OCI-LY1 (cell line): ENCODE data around the gene NATD1.

ENCODE experiments used
- H2AFZ ChIP-seq: fragments of 200-600 bp; sonication (generic), shearing (Covaris generic); 2 replicates; pipeline ENCODE4 v1.6.0; 2014; ENCODE audit warnings: antibody characterized with exemption, mild to moderate bottlenecking, low read length
- H3F3A ChIP-seq: fragments of 200-600 bp; sonication (generic), shearing (Covaris generic); 2 replicates; pipeline ENCODE4 v1.6.0; 2014; ENCODE audit warnings: mild to moderate bottlenecking, antibody characterized with exemption, low read length, moderate library complexity; ENCODE audit not compliant: insufficient read depth
- H3K27ac ChIP-seq: fragments of 200-600 bp; sonication (generic); 2 replicates; pipeline ENCODE4 v1.5.1; 2014; ENCODE audit warnings: low read length, mixed run types, mild to moderate bottlenecking, low read depth; ENCODE audit not compliant: poor library complexity, severe bottlenecking
- H3K27me3 ChIP-seq: fragments of 200-600 bp; sonication (generic); 2 replicates; pipeline ENCODE4 v1.6.0; 2014; ENCODE audit warnings: antibody characterized with exemption, mild to moderate bottlenecking, low read length, moderate library complexity; ENCODE audit not compliant: insufficient read depth
- H3K36me3 ChIP-seq: fragments of 200-600 bp; sonication (generic); 2 replicates; pipeline ENCODE4 v1.6.1; 2014; ENCODE audit warnings: mild to moderate bottlenecking, antibody characterized with exemption, low read length, moderate library complexity, mixed read lengths; ENCODE audit not compliant: insufficient read depth
- H3K4me1 ChIP-seq: fragments of 200-600 bp; sonication (generic); 2 replicates; pipeline ENCODE4 v1.5.1; 2014; ENCODE audit warnings: mild to moderate bottlenecking, low read length, moderate library complexity; ENCODE audit not compliant: insufficient read depth, severe bottlenecking
- H3K4me2 ChIP-seq: fragments of 200-600 bp; sonication (generic), shearing (Covaris generic); 2 replicates; pipeline ENCODE4 v1.6.1; 2014; ENCODE audit warnings: low read length
- H3K4me3 ChIP-seq: fragments of 200-600 bp; sonication (generic); 2 replicates; pipeline ENCODE4 v1.5.1; 2014; ENCODE audit warnings: low read length, low read depth, mild to moderate bottlenecking, mixed read lengths; ENCODE audit not compliant: poor library complexity, severe bottlenecking
- H3K79me2 ChIP-seq: fragments of 200-600 bp; shearing (Covaris generic); 2 replicates; pipeline ENCODE4 v1.6.1; 2016; ENCODE audit warnings: mixed run types, low read length, mixed read lengths; ENCODE audit not compliant: insufficient read depth
- H3K9ac ChIP-seq: fragments of 200-600 bp; sonication (generic), shearing (Covaris generic); 2 replicates; pipeline ENCODE4 v1.6.1; 2014; ENCODE audit warnings: mild to moderate bottlenecking, low read length, mixed read lengths
- H3K9me2 ChIP-seq: fragments of 200-600 bp; sonication (generic), shearing (Covaris generic); 2 replicates; pipeline ENCODE4 v1.6.1; 2014; ENCODE audit warnings: low read depth, mild to moderate bottlenecking, low read length, mixed read lengths
- H3K9me3 ChIP-seq: fragments of 200-600 bp; shearing (Covaris generic); 2 replicates; pipeline ENCODE4 v1.6.1; 2014; ENCODE audit warnings: low read length, mixed read lengths
- H4K20me1 ChIP-seq: fragments of 200-600 bp; sonication (generic), shearing (Covaris generic); 2 replicates; pipeline ENCODE4 v1.6.0; 2016; ENCODE audit warnings: mild to moderate bottlenecking, low read length; ENCODE audit not compliant: insufficient read depth
- CTCF ChIP-seq: fragments of 200-600 bp; sonication (generic), shearing (Covaris generic); IDR thresholded peaks from 2 replicates; pipeline ENCODE4 v1.5.1; 2017; ENCODE audit warnings: mild to moderate bottlenecking, antibody characterized with exemption, low read length, moderate library complexity, mixed read lengths
- EZH2 ChIP-seq: fragments of 200-600 bp; sonication (generic), shearing (Covaris generic); IDR thresholded peaks from 2 replicates; pipeline ENCODE4 v1.8.0; 2017; ENCODE audit warnings: borderline replicate concordance, mixed run types, mild to moderate bottlenecking, antibody characterized with exemption, low read length, moderate library complexity, mixed read lengths

Gene NATD1

GRCh38 chr17:21258593-21258992 is 5.4 kb upstream of the NATD1 start:
- Histone ChIP-seq H3K4me3 (no peak overlapping the region), H3K4me1 (peaks cover 7% of the 10 kb centered on the region), H3K79me2 (no peaks in the 10 kb centered on the region), H3K27ac (no peak overlapping the region), H3K4me2 (no peak overlapping the region), H3K9me2 (no peaks in the 10 kb centered on the region), H3K36me3 (no peaks in the 10 kb centered on the region), H3K9ac (no peak overlapping the region), H3K9me3 (no peaks in the 10 kb centered on the region), H4K20me1 (no peaks in the 10 kb centered on the region), H3F3A (no peaks in the 10 kb centered on the region), H2AFZ (no peak overlapping the region), H3K27me3 (no peaks in the 10 kb centered on the region)
- TF ChIP-seq EZH2: no peak
- TF ChIP-seq CTCF: no peak

- no peaks in the 10 kb centered on the region for H3K9me3 ChIP-seq
- peak overlapping the region; percentile 64 for H3K4me3 ChIP-seq
- H3K9ac ChIP-seq: peak overlapping the region; percentile 57; the same call in 1 of the 2 replicates
- peak overlapping the region; percentile 85 for H3K4me2 ChIP-seq
- H3K27me3 ChIP-seq: peaks cover 4% of the 10 kb centered on the region; the same call in 1 of the 2 replicates
- H3K27ac ChIP-seq: no peak overlapping the region
- H3K36me3 ChIP-seq: no peaks in the 10 kb centered on the region
- peaks cover 15% of the 10 kb centered on the region for H3K4me1 ChIP-seq
- peak overlapping the region; percentile 90; the same call in 1 of the 2 replicates for H2AFZ ChIP-seq
- H4K20me1 ChIP-seq: no peaks in the 10 kb centered on the region
- no peaks in the 10 kb centered on the region for H3F3A ChIP-seq
- no peaks in the 10 kb centered on the region for H3K79me2 ChIP-seq
- no peak for TF ChIP-seq CTCF
- TF ChIP-seq EZH2: no peak
- no peaks in the 10 kb centered on the region for H3K9me2 ChIP-seq
Measured at GRCh38 chr17:21253646-21254441, 634 bp upstream of the NATD1 start.

DNA sequence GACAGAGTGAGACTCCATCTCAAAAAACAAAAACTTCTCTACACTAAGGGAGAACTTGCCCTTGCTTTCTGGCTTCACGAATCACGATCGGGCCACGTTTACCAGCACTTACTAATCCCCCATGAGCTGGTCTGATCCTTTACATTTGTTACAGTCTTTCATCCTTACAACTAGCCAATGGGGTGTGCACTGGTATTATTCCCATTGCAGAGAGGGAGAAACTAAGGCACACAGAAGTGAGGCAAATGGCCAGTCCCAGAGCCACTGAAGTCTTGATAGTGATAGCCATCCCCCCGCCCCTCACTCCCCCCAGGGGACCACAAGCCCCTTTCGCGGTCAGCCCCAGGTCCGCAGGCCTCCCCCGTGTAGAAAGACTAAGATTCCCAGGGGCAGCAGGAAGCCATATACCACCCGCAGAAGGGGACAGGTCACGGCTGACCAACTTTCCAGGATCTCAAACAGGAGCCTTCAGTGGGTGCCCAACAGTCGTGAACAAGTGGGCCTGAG is 868 bp downstream of the NATD1 start:
- Histone ChIP-seq H3K36me3 (no peaks in the 10 kb centered on the region), H3F3A (no peaks in the 10 kb centered on the region), H3K4me2 (peak overlapping the region; percentile 65), H3K9me2 (no peaks in the 10 kb centered on the region), H3K4me1 (peaks cover 15% of the 10 kb centered on the region), H3K9ac (peak overlapping the region; percentile 34; the same call in 1 of the 2 replicates), H3K9me3 (no peaks in the 10 kb centered on the region), H2AFZ (no peak overlapping the region), H3K27ac (no peak overlapping the region), H3K79me2 (no peaks in the 10 kb centered on the region), H3K4me3 (peak overlapping the region; percentile 64), H3K27me3 (peaks cover 4% of the 10 kb centered on the region; the same call in 1 of the 2 replicates), H4K20me1 (no peaks in the 10 kb centered on the region)
- TF ChIP-seq CTCF (no peak), EZH2 (no peak)
